RWPE1 (cell line): Measurements from ENCODE around the gene KIF6.

Source experiments
- CTCF ChIA-PET: fragments of 350-600 bp; sonication (Branson Sonifier 250); formaldehyde crosslinking; extraction: SDS; loops from one replicate; lab custom pipeline; 2021; lab: Yijun Ruan, JAX
- POLR2A ChIA-PET: fragments of 400-600 bp; formaldehyde crosslinking; extraction: SDS; loops from one replicate; lab custom pipeline; 2020; ENCODE audit warnings: antibody characterized with exemption; ENCODE audit not compliant: low non-redundant PET; lab: Yijun Ruan, JAX
- DNase-seq: peaks from one replicate; pipeline ENCODE4 v3.0.0; 2012; ENCODE audit warnings: low spot score
- H3K27ac ChIP-seq: fragments of 450-650 bp; 2 replicates; pipeline ENCODE4 v1.5.1; 2017
- TF ChIP-seq, protein P1 (sequence below): fragments of 450-650 bp; conservative IDR thresholded peaks from 2 replicates; pipeline ENCODE4 v1.5.1; 2017; ENCODE audit warnings: low read depth, mild to moderate bottlenecking

Gene KIF6

GRCh38 chr6:39593646-39594045, 131.6 kb downstream of the KIF6 start:
- ChIA-PET POLR2A (no interaction called here), CTCF (no interaction called here)
- no peak overlapping the region for H3K27ac ChIP-seq
- TF ChIP-seq, protein P1, sequence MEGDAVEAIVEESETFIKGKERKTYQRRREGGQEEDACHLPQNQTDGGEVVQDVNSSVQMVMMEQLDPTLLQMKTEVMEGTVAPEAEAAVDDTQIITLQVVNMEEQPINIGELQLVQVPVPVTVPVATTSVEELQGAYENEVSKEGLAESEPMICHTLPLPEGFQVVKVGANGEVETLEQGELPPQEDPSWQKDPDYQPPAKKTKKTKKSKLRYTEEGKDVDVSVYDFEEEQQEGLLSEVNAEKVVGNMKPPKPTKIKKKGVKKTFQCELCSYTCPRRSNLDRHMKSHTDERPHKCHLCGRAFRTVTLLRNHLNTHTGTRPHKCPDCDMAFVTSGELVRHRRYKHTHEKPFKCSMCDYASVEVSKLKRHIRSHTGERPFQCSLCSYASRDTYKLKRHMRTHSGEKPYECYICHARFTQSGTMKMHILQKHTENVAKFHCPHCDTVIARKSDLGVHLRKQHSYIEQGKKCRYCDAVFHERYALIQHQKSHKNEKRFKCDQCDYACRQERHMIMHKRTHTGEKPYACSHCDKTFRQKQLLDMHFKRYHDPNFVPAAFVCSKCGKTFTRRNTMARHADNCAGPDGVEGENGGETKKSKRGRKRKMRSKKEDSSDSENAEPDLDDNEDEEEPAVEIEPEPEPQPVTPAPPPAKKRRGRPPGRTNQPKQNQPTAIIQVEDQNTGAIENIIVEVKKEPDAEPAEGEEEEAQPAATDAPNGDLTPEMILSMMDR, result no peak
- DNase-seq, result no peak

DNA sequence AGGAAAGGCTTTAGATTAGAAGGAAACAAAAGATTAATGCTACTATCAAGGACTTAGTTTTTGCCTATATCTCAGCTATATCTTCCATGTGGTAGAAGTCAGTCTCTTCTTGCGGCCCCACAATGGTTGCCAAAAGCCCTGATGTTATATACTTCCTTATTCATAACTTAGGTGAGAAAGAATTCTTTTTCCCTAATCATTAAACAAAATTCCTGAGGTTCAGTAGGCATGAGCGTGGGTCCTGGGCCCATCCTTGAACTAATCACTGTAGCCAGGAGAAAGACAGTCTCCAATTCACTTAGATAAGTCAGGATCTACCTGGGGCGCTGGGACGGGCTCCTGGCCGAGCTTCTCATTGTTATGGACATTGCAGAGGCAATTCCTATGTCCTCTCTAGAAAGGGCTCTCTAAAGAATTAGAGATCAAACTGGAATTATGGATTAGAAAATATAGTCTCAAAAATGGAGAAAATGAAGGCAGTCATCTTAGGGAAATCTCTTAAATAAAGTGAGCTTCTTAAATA, 134.3 kb downstream of the KIF6 start:
- no peak for DNase-seq
- POLR2A ChIA-PET, result no interaction called here
- CTCF ChIA-PET, result interaction anchor here (0.7 kb wide), 1 partner anchor 1483 kb away, joined by 3 read pairs; no protein-coding TSS in a partner anchor
- TF ChIP-seq, protein P1, result no peak
- no peak overlapping the region for H3K27ac ChIP-seq

GRCh38 chr6:39587080-39587479, 138.1 kb downstream of the KIF6 start:
- ChIA-PET POLR2A (no interaction called here), CTCF (no interaction called here)
- no peak for DNase-seq
- H3K27ac ChIP-seq, result no peak overlapping the region
- TF ChIP-seq, protein P1, result no peak

DNA sequence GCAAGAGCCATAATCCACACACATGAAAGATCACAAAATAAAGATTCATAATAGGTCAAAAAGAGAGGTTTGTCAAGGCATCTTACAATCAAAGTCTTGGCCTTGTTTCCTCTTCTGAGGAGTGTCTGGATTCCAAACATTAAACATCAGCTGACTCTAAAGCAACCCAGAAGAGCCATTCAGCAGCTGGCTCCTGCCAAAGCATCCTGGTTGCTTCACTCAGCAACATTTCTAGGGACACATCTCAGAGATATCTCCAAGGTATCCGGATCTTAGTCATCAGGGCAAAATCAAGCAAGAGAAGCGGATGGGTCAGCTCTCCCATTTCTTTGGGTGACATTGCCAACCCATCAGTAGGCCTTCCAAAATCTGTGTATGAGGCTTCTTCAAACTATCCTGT, 139.6 kb downstream of the KIF6 start:
- ChIA-PET POLR2A (no interaction called here), CTCF (interaction anchor here (0.7 kb wide), 2 partner anchors 29 to 1355 kb away, joined by 3 to 4 read pairs; no protein-coding TSS in a partner anchor)
- H3K27ac ChIP-seq, result no peak overlapping the region
- TF ChIP-seq, protein P1, result no peak
- DNase-seq, result no peak

DNA sequence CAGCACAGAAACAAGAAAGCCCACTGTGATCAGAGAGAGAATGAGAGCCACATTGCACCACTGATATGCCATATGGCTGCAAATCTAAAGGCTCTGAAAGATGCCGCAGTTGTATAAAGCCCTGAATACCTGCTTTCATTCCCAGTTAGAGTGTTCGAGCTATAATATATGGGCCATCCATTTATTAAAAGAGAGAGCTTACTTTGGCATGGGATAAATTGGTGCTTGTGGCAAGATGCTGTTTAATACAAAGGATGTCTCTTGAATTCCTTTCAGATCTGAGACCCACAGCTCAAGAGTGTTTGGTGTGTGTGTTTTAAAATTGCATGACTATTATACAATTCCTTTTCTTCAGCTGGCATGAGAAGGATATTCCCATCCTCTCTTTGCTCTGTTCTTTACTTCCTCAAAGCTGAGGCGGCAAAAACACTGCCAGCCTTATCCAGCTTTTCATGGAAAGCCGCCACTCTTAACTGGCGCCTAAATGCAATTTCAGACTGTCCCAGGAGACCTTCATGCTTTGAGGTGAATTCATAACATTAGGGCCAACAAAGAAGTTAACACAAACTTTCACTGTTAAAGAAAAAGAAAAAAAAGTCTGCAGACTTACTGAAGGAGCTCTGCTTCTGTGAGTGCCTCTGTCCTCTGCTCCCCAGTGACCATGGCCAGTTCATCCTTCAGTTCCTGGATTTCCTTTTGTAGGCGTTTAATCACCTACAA, 147.6 kb downstream of the KIF6 start:
- no peak for DNase-seq
- H3K27ac ChIP-seq, result no peak overlapping the region
- CTCF ChIA-PET, result interaction anchor here (0.5 to 0.6 kb wide), 2 partner anchors 35 to 1729 kb away, joined by 3 to 4 read pairs; no protein-coding TSS in a partner anchor
- POLR2A ChIA-PET, result no interaction called here
- TF ChIP-seq, protein P1, result no peak

DNA sequence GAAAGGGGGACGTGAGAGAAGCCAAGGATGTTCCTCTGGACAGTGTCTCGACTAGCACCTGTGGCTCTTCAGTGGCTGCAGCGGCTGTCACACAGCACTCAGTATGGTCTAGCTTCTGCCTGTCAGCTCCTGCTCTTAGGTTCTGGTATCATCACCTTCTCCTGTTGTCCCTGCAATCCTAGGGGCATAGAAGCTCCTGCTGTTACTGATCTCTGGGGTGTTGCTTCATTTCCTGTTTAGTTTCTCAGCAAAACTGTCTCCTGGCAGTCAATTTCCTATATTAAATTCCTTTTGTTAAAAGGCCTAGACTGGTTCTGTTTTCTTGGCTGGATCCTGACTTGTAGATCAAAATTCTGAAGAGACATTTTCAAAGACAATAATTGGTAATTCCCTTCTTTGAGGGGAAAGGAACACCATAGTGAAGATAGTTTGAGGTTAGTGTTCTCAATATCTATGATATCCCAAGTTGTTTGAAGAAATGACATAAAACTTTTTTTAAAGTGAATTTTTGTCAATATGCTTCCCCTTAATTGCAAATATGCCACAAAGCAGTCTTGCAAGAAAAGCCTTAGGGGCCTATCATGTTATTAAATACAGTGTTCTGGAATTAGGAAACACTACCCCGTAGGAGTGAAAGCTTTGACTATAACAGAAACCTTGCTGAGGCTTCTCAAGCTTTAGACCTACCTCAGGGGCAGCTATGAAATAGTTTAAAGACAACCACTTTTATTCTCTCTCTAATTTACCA, 148.5 kb downstream of the KIF6 start:
- CTCF ChIA-PET, result interaction anchor here (0.6 kb wide), 1 partner anchor 1730 kb away, joined by 3 read pairs; no protein-coding TSS in a partner anchor
- no peak overlapping the region for H3K27ac ChIP-seq
- TF ChIP-seq, protein P1, result no peak
- no peak for DNase-seq
- POLR2A ChIA-PET, result no interaction called here
